OCI-LY3 (cell line): ENCODE measurements around the gene DOP1A.

Experiments used
- H2AFZ ChIP-seq: fragments of 200-600, 300-600 bp; shearing (Covaris generic); 2 replicates; pipeline ENCODE4 v1.6.0; 2014; ENCODE audit warnings: antibody characterized with exemption, low read depth, low read length
- H3K27ac ChIP-seq: fragments of 200-600, 300-600 bp; sonication (generic); 2 replicates; pipeline ENCODE4 v1.5.1; 2014; ENCODE audit warnings: mild to moderate bottlenecking, low read length, moderate library complexity, mixed read lengths
- H3K27me3 ChIP-seq: fragments of 200-600, 300-600 bp; sonication (generic); 2 replicates; pipeline ENCODE4 v1.6.1; 2014; ENCODE audit warnings: low read depth, low read length, mixed read lengths
- H3K36me3 ChIP-seq: fragments of 200-600, 300-600 bp; sonication (generic); replicated peaks from 2 replicates; pipeline ENCODE3; 2014; ENCODE audit warnings: low read depth, low read length, mixed read lengths
- H3K4me1 ChIP-seq: fragments of 300-600, 200-600 bp; sonication (generic); 2 replicates; pipeline ENCODE4 v1.6.1; 2014; ENCODE audit warnings: low read length, mixed read lengths
- H3K4me2 ChIP-seq: fragments of 200-600, 300-600 bp; sonication (generic); 2 replicates; pipeline ENCODE4 v1.6.1; 2014; ENCODE audit warnings: low read length, mixed read lengths
- H3K4me3 ChIP-seq: fragments of 300-600, 200-600 bp; sonication (generic); 2 replicates; pipeline ENCODE4 v1.5.1; 2014; ENCODE audit warnings: antibody characterized with exemption, mild to moderate bottlenecking, low read length, moderate library complexity
- H3K79me2 ChIP-seq: fragments of 300-600, 200-600 bp; shearing (Covaris generic); 2 replicates; pipeline ENCODE4 v1.6.1; 2014; ENCODE audit warnings: mild to moderate bottlenecking, low read length, mixed read lengths
- H3K9ac ChIP-seq: fragments of 300-600, 200-600 bp; shearing (Covaris generic); 2 replicates; pipeline ENCODE4 v1.6.0; 2014; ENCODE audit warnings: mild to moderate bottlenecking, low read length, moderate library complexity
- H3K9me3 ChIP-seq: fragments of 200-600, 300-600 bp; shearing (Covaris generic); 2 replicates; pipeline ENCODE4 v1.6.1; 2014; ENCODE audit warnings: low read length, mixed read lengths; ENCODE audit not compliant: insufficient read depth
- H4K20me1 ChIP-seq: fragments of 200-600, 300-600 bp; sonication (generic); 2 replicates; pipeline ENCODE4 v1.6.1; 2016; ENCODE audit warnings: low read length, mixed read lengths; ENCODE audit not compliant: insufficient read depth
- CTCF ChIP-seq: fragments of 200-600, 300-600 bp; sonication (generic); IDR thresholded peaks from 2 replicates; pipeline ENCODE4 v1.5.1; 2014; ENCODE audit warnings: antibody characterized with exemption, low read length, low read depth
- EZH2phosphoT487 ChIP-seq: fragments of 200-600 bp; shearing (Covaris generic); IDR thresholded peaks from 2 replicates; pipeline ENCODE4 v1.6.1; 2018; ENCODE audit warnings: antibody characterized with exemption, mixed run types, low read depth

DOP1A gene

GRCh38 chr6:83067448-83068439 lies at the start of gene DOP1A:
Gene DOP1A, plus strand, starts transcription at chr6:83067671. Its CDS starts 29,307 bp downstream, at chr6:83096978.
- peak within 1 kb of the TSS; percentile 79 for H3K27ac ChIP-seq
- H3K4me1 ChIP-seq, result peaks cover 58% of the 10 kb centered on the region
- no peaks in the 10 kb centered on the region for H3K27me3 ChIP-seq
- no peaks in the 10 kb centered on the region for H3K9me3 ChIP-seq
- peak within 1 kb of the TSS; percentile 93 for H3K4me3 ChIP-seq
- peak within 1 kb of the TSS; percentile 60 for H2AFZ ChIP-seq
- no peaks in the 10 kb centered on the region for H3K36me3 ChIP-seq
- H3K79me2 ChIP-seq, result peaks cover 69% of the 10 kb centered on the region
- H3K9ac ChIP-seq, result peak within 1 kb of the TSS; percentile 79
- TF ChIP-seq CTCF, result peak; percentile 97
- TF ChIP-seq EZH2phosphoT487, result no peak
- H4K20me1 ChIP-seq, result no peaks in the 10 kb centered on the region
- H3K4me2 ChIP-seq, result peak within 1 kb of the TSS; percentile 91

- TF ChIP-seq CTCF (no peak), EZH2phosphoT487 (no peak)
- H4K20me1 ChIP-seq, result no peaks in the 10 kb centered on the region
Observed at GRCh38 chr6:83019741-83020140, 47.7 kb upstream of the DOP1A start.

GRCh38 chr6:83031689-83032088 lies 35.8 kb upstream of the DOP1A start:
- no peak overlapping the region for H2AFZ ChIP-seq
- H3K4me3 ChIP-seq, result no peak overlapping the region
- peaks cover 17% of the 10 kb centered on the region; the same call in 1 of the 2 replicates for H3K9me3 ChIP-seq
- H3K4me2 ChIP-seq, result no peak overlapping the region
- no peaks in the 10 kb centered on the region for H3K4me1 ChIP-seq
- H3K27ac ChIP-seq, result no peak overlapping the region
- H3K36me3 ChIP-seq, result peaks cover 49% of the 10 kb centered on the region
- no peaks in the 10 kb centered on the region for H3K79me2 ChIP-seq
- no peak for TF ChIP-seq EZH2phosphoT487
- TF ChIP-seq CTCF, result no peak
- H3K9ac ChIP-seq, result no peak overlapping the region
- H4K20me1 ChIP-seq, result no peaks in the 10 kb centered on the region
- no peaks in the 10 kb centered on the region for H3K27me3 ChIP-seq

More at GRCh38 chr6:83019741-83020140, 47.7 kb upstream of the DOP1A start:
- Histone ChIP-seq H3K4me2 (no peak overlapping the region), H2AFZ (no peak overlapping the region), H3K36me3 (peaks cover 13% of the 10 kb centered on the region), H3K27ac (no peak overlapping the region), H3K9me3 (no peaks in the 10 kb centered on the region), H3K27me3 (no peaks in the 10 kb centered on the region), H3K4me1 (no peaks in the 10 kb centered on the region), H3K9ac (no peak overlapping the region), H3K79me2 (no peaks in the 10 kb centered on the region), H3K4me3 (no peak overlapping the region)

- Histone ChIP-seq H4K20me1 (no peaks in the 10 kb centered on the region), H3K9me3 (no peaks in the 10 kb centered on the region), H3K4me3 (no peak overlapping the region), H3K27ac (no peak overlapping the region), H3K4me1 (no peaks in the 10 kb centered on the region), H3K79me2 (no peaks in the 10 kb centered on the region), H3K9ac (no peak overlapping the region), H3K27me3 (no peaks in the 10 kb centered on the region), H3K4me2 (no peak overlapping the region), H3K36me3 (peaks cover 37% of the 10 kb centered on the region), H2AFZ (no peak overlapping the region)
- TF ChIP-seq CTCF, result no peak
- TF ChIP-seq EZH2phosphoT487, result no peak
Observed at GRCh38 chr6:83038246-83038645, 29.2 kb upstream of the DOP1A start.
